ENCODE results near the gene IL24.

DNA sequence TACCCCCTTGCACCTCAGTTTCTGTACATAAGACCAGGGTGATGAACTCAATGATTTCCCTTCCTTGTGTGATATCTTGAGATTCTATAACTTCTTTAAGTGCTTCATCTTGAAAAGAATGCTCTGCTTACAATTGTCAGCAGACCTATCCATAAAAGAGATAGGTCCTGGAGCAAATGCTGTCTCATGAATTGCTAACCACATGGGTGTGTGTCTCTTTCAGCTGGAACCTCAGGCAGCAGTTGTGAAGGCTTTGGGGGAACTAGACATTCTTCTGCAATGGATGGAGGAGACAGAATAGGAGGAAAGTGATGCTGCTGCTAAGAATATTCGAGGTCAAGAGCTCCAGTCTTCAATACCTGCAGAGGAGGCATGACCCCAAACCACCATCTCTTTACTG, 29.0 kb upstream of the IL24 start:
- TF ChIP-seq, protein P1, sequence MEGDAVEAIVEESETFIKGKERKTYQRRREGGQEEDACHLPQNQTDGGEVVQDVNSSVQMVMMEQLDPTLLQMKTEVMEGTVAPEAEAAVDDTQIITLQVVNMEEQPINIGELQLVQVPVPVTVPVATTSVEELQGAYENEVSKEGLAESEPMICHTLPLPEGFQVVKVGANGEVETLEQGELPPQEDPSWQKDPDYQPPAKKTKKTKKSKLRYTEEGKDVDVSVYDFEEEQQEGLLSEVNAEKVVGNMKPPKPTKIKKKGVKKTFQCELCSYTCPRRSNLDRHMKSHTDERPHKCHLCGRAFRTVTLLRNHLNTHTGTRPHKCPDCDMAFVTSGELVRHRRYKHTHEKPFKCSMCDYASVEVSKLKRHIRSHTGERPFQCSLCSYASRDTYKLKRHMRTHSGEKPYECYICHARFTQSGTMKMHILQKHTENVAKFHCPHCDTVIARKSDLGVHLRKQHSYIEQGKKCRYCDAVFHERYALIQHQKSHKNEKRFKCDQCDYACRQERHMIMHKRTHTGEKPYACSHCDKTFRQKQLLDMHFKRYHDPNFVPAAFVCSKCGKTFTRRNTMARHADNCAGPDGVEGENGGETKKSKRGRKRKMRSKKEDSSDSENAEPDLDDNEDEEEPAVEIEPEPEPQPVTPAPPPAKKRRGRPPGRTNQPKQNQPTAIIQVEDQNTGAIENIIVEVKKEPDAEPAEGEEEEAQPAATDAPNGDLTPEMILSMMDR (IDR thresholded peaks at IDR 0.05), result no peak
- TF ChIP-seq POLR2A (IDR thresholded peaks at IDR 0.05), result no peak
